GM18873 (cell line): Measurements from ENCODE around the gene ETNK2.

Source experiments
- ATAC-seq: cut with Tn5 transposase; IDR thresholded peaks from one replicate; pipeline ENCODE4 v1.9.1; 2021; ENCODE audit warnings: mild to moderate bottlenecking, moderate library complexity, moderate number of reproducible peaks; ENCODE audit not compliant: unreplicated experiment, low FRiP score

ETNK2 gene

DNA sequence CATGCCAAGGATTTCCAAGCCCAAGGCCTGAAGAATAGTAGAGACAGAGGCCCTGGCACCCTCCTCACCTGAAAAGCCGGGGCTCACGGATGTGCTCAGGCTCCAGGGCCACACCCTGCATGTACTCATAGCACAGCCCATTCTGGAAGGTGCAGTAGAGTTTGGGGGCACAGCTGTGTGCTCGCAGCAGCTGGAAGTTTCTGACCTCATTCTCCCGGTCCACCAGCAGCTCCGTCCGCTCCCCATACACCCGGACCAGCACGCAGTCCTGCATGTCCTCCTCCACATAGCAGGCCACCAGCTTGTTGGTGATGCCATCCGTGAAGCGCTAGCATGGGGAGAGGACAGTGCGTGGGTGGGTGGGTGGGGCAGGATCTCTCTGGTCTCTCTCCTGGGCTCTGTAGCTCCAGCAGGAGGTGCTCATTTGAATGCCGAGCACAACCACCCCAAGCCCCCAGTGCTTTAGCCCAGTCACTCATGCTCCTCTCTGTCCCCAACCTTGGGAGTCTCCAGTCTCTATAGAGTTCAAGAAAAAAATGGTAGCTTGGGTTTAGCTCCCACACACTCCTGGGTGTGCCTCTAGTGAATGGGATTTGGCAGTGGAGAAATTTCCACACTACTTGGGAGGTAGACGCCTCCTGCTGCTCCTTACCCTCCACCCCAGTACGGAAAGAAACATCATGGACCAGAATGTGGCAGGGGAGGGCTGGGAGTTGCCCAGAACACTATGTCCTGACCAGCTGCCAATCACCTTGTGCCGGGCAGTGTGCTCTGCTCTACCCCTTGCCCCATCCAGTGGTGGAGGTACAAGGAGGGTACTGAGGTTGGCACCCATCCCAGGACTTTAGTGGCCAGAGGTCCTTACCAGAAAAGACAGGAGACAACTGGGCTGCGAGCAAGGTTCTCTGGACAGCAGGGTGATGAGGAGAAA is 1.9 kb downstream of the ETNK2 start:
- no peak for ATAC-seq

DNA sequence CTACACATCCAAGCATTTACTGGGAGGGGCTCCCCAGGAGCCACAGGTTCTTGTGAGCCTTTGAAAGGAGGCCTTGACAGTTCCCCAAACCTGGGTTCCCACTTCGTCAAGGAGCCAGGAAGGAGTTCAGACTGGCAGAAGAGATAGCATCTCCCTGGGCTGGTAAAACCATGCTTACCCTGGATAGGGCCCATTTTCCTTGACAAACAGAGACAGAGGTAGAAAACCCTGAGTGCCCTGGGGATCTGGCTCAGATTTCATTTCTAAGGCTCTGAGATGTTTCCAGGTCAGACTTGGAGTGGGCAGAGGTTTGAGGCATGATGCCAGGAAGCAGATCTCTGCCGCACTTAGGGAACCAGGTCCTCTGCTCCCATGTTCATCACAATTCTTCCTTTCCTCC is 2.7 kb downstream of the ETNK2 start:
- no peak for ATAC-seq

DNA sequence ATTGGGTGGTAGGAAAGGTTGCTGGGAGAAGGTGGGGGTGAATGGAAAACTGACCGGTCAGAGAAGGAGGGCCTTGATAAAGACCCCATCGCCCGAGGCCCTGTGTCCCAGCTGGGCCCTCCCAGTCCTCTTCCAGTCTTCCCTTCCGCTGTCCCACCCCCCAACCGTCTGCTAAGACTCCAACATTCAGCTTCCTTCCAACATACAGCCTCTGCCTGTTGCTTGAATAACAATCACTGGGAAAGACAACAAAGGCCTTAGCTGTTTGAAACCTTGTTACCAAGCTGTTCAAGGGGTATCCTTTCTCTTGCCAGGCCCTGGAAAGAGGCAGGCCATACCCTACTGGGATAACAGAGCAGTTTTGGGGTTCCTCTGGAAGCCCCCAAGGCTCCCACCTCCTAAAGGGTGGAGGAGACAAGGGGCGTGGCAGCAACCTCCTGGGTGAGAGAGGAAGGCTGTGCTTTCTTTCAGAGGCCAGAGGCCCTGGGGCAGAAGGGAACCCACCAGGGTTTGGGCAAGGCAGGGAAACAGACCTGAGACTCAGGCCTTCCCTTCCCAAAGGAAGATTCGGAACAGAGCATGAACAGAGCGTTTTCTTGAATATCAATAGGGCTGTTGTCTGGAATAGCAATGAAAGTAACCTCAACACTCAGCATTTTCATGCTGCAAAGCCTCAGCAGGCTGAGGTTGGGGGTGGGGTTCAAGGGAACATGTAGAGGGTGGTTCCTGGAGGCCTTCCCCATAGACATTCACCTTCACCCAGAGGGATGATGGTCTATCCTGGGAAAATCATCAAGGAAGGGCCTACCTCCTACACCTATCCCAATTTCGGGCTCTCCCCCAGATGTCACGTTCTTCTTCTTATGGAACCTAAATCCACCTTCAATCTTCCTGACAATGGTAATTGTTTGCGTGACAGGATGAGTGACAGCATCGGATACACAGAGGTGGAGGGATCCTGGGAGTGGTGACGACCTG is 4.1 kb downstream of the ETNK2 start:
- ATAC-seq, result no peak

DNA sequence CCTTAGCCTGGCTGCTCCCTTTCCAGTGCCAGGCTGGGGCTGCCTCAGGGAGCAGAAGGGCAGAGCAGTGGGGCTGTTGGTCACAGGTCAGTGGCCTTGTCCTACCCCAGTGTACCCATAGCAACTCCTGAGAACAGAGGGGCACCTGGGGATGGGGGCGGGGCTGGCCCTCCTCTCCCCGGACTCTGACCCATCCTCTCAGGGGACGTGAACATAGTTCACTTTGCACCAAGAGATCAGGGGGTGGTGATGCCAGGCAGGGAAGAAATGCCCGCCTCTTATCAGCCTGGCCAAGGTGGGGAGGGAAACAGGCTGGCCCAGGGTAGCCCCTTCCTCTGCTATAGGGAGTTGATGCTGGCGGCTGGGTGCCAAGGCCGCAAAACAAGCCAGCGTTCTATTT is 4.9 kb downstream of the ETNK2 start:
- no peak for ATAC-seq

DNA sequence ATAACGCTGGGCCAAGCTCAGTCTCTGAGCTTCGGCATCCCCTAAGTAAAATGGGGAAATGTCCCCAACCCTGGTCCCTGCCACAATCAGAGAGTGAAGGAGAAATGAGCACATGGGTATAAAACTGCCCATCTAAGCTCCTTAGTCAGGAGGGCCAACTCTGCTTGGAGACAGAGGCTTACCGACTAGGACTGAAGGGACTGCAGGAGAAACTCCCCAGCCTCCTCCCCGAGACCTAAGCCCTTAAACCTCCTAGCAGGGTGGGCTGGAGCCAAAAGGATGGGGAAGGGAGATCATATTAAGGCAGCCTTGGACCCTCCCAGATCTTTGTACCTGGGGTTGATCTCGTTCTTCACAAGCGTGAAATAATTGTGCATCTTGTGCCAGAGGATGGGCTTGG is 5.5 kb downstream of the ETNK2 start:
- no peak for ATAC-seq

DNA sequence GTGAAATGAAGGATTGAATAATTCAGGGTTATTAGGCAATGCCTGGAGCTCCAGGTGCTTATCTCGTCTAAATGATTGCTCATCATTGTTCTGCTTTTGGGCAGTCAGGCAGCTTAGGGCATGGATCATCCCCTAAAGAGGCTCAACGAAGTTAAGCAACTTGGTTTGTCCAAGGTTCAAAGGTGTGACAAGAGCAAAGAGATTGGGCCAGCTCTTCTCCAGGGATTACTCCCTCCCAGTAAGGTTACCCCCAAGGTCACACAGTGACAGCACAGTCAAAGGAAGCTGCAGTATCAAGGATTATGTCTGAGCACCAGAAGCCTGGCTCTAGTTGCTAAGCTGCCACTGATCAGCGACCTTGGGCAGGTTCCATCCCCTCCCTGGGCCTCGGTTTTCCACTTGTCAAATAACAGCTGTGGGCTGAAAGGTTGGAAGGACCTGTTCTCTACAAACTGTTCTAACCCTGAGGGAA is 6.8 kb downstream of the ETNK2 start:
- no peak for ATAC-seq

DNA sequence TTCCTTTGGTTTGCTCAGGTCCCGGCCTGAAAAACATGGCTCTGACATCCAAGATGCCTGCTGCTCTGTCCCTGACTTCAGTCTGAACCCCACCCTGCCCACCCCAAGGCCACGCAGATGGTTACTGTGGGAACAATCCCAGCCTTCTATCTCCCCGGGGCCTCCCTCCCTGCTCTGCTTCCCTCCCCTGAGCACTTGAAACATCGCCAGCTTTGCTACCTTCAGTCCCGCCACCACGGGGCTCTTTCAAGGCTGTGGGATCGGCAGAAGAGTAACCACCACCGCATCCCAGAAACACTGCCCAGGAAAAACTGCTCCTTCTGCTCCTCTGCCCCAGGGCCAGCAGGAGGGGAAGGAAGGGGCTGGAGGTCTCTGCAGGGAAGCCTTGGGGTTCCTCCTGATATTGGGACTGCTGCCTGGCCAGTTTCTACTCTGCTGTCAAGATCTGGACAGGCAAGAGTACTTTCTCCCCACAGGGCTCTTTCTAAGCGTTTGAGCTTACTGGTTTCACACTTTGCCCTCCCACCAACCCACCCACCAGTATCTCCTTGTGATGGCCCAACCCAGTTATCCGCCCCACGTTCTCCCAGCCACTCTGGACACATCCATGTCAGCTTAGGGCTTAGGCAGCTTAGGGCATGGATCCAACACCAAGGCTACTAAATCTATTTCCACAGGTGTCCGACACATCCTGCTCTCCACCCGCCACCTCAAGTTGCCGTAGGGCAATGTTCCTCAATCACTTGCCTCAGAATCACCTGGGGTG is 8.4 kb downstream of the ETNK2 start:
- ATAC-seq, result no peak

DNA sequence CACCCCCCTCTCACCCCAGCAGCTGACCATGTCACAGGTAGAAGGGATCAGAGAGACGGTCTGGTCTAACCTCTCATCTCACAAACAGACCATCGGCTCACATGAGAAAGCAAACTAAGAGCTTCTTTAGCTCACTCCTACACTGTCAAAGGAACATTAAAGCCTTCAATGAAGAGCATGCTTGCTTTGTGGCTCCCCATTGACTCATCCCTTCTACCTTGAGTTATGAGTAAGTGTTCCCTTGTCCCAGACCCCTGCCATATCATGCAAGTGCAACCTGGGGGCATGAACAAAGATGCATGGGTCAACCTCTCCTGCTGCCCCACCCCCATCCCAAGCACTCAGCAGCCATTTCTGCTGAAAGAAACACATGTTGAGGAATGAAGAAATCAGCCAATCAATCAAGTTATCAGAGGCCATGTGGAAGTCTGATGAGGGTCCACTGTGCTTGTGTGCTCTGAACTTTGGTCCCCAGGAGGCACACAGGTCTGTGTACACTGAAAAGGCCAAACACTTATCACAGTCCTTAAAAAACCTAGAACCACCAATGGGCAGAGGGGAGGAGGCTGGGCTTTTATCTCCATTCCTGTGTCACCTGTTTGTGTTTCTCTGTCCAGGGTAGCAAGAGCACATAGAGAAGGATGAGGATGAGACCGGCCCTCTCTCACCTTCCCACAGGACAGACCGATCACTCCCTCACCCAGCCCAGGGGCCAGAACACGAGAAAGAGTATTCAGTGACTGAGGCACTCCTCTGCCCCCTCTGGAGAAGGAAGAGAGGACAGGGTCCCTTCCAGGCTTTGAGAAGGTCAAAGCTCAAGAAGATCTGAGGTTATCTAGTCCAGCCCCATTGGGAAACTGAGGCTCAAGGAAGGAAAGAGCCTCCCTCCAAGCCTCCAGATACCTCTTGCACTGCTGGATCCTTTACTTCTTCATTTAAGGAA is 9.5 kb downstream of the ETNK2 start:
- ATAC-seq, result no peak

DNA sequence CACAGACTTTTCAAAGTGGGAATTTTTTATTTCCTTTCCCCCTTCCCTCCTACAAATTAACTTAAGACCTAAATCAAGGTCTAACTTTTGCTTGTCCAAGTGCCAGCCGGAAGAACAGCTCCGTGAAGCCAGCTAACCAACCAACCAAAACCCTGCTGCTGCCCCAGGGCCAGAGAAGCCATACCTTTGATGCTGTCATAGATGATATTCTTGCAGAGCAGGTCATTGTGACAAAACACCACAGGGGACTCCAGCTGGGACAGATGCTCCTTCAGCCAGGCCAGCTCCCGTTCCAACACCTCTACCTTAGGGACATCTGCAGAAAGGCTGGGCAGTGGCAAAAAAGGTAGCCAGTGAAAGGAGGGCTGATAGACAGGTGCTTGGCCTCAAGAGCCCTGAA is 10.7 kb downstream of the ETNK2 start:
- no peak for ATAC-seq

DNA sequence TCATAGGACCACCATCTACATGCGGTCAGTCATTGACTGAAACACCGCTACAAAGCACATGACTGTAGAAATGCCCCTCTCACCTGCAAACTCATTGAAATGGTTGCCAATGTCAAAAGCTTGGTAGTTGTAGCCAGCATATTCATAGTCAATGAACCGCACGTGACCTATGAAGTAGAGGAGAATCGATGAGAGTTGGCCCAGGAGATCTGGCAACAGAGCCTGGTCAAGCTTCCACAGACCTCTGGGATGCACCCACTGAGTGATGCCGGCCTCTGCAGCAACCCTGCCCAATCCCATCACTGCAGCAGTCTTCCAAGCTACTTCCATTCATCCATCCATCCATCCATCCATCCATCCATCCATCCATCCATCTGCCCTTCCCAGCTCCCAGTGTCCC is 11.9 kb downstream of the ETNK2 start:
- no peak for ATAC-seq

DNA sequence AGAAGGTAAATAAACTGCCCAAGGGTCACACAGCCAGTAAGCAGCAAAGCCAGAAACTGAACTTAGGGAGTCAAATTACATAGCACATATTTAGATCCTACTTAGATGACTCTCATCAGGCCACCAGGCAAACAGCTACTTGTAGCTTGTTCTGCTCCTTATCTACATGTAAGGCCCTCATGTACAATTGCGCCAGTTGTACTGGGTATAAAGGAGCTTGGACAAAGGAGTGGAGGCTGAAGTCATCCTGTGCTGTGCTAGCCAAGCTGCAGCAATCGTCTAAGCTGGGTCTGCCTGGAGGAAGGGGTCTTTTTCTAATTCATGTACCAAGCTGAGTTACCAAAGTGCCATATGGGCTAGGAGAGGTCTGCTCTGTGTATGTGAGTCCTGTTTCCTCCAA is 12.8 kb downstream of the ETNK2 start:
- no peak for ATAC-seq

DNA sequence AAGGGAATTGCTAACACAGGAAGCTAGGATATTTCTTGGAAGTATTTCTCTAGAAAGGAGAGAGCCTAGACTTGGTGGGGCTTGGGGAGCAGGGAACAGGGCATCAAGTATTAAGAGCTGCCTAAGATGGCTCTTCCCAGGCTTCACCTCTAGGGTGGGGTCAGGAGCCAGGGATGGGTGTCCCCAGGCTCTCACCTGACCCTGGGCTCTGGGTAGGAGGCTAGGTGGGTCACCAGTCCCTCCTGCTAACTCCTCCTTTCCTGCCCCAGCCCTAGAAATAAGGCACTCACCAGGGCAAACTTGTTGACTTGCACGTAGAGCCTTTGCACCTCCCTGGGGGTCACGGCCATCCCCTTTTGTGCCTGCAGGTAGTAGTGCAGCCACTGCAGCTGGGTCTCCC is 15.0 kb downstream of the ETNK2 start:
- no peak for ATAC-seq

DNA sequence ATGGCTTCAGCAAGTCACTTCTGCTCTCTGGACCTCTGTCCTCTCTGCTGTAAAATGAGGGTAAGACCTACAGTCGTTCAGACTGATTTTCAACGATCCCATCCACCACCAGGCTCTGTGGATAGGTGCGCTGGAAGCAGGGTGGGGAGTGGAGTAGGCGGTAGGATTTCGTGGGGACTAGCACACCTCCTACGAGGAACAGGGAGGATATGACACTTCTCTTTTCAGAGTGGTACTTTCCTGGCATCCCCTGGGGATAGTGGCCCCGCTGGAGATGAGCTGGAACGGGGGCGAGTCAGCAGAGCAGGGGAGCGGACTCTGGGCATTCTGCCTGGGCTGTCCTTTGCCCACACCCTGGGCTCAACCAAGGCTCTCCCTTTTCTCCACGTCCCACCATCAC is 17.7 kb downstream of the ETNK2 start:
- no peak for ATAC-seq

DNA sequence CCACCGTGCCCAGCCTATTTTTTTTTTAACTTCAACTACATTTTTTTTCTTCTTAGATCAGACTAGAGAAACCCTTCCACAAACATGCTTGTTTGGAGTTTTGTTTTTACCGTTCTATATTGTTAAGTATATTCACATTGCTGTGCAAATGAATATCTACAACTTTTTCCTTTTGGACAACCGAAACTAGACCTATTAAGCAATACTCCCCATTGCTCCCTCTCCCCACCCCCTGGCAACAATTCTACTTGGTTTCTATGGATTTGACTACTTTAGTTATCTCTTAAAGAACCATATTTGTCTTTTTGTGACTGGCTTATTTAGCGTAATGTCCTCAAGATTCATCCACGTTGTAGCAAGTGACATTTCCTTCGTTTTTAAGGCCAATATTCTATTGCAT is 19.1 kb downstream of the ETNK2 start:
- no peak for ATAC-seq

DNA sequence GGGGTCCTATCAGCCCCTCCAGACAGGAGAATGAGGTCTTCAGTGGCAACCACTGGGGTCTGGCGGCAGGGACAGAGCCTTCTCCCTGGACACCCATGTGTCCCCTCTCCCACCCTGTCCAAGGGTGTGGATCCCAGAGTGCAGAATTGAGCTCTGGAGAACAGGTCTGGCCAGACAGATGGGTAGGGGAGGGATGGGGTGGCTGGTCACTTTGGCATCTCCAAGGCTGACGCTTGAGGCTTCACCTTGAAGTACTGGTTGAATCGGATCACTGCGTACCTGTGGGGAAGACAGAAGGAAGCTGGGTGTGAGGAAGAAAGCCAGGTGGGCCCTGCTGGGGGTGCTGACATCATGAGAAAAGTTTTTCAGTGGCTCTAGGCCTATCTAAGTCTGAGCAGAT is 19.9 kb downstream of the ETNK2 start:
- no peak for ATAC-seq

DNA sequence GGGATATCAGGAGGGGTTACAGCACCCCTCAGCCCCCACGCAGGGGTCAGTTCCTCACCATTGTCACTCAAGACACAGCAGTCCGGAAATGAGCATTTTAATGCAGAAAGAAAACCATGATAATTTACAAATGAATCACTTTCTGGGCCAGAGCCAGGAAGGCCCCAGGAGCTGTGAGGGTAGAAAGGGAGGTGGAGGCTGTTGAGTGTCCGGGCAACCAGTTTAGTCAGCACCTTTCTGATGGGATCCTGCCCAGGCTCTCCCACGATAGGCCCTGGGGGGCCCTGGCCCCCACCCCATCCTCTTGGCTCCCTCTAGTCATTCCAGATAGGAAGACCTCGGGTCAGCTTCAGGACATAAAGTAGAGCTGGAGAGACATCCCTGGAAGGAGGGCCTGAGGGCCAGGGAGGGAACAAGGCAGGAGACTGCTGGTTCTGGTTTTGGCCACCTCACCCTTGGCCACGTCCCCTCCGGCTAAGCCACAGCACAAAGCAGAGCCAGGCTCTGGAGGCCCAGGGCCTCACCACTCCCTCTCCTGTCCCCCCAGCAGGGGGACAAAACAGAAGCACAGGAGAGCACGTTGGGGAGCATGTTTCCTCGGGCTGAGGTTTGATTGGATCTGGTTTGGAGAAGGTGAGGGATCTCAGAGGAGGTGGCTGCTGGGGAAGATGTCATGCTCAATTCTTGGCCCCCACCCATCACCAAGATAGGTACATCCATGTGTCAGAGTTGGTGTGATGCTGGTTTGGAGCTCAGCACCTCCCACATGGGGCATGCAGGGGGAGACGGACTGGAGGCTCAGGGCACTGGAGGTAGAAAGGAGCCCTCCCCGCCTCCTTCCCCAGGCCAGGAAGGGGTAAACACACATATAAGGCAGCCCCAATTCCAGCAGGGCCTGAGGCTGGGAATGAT is 20.6 kb downstream of the ETNK2 start:
- no peak for ATAC-seq

DNA sequence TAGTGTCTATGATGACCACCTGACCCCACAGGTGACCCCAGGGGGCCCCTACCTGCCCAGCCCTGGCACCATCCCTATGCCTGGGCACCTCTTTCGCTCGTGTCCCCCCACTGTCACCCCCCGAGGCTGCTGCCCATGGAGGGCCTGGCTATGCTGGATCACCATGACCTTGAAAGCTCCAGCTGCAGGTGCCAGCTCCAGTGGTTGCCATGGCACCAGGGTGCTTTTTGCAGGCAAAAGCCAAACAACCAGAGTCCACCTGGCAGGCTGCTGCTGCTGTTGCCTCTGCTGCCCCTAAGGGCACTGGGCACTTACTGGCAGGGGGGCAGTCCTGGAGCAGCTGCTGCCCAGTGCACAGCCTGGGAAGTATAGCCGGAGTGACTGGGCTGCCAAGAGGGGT is 21.7 kb downstream of the ETNK2 start:
- ATAC-seq, result no peak
